Endometrial microvascular endothelial cells (primary cell): ENCODE results near the gene GP5. TPM values are rescaled to one million over a fixed set of nuclear protein-coding genes. Genes with fewer than 3 reads are reported as not detected.

ENCODE experiments used
- in situ Hi-C: cut with HindIII; loops from 2 replicates; pipeline ENCODE4 v1.10.0; 2017; ENCODE audit warnings: low sequenced_read_pairs, low pct_unique_long_range_greater_than_20kb; ENCODE audit errors: inconsistent ontology term
- total RNA-seq: library from RNA; depleted of rRNA; stranded (reverse); fragments of >200 nt; gene quantifications from one replicate; pipeline ENCODE4 v1.2.3, GENCODE V29; 2015; ENCODE audit errors: inconsistent ontology term

GP5 gene
- total RNA-seq, 1 donor from 2014 or later, result not detected

- in situ Hi-C loops, result no loop called here
These were observed 17.6 kb downstream of the GP5 start for GRCh38 chr3:194381460-194381875.

GRCh38 chr3:194380326-194380725, 18.7 kb downstream of the GP5 start:
- in situ Hi-C loops, result no loop called here

GRCh38 chr3:194379651-194380050, 19.4 kb downstream of the GP5 start:
- in situ Hi-C loops, result no loop called here

- in situ Hi-C loops, result no loop called here
These were observed 19.8 kb downstream of the GP5 start for GRCh38 chr3:194379231-194379630.

GRCh38 chr3:194377708-194378107, 21.4 kb downstream of the GP5 start:
- in situ Hi-C loops, result no loop called here

DNA sequence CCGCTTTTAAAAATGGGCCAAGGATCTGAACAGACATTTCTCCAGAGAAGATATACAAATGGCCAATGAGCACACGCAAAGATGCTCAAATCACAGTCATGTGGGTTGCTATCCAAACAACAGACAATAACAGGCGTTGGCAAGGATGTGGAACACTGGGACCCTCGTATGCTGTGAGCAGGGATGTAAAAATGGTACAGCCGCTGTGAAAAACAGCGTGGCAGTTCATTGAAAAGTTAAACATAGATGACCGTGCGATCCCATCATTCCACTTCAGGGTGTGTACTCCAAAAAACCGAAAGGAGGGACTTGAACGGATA, 22.9 kb downstream of the GP5 start:
- in situ Hi-C loops, result no loop called here

DNA sequence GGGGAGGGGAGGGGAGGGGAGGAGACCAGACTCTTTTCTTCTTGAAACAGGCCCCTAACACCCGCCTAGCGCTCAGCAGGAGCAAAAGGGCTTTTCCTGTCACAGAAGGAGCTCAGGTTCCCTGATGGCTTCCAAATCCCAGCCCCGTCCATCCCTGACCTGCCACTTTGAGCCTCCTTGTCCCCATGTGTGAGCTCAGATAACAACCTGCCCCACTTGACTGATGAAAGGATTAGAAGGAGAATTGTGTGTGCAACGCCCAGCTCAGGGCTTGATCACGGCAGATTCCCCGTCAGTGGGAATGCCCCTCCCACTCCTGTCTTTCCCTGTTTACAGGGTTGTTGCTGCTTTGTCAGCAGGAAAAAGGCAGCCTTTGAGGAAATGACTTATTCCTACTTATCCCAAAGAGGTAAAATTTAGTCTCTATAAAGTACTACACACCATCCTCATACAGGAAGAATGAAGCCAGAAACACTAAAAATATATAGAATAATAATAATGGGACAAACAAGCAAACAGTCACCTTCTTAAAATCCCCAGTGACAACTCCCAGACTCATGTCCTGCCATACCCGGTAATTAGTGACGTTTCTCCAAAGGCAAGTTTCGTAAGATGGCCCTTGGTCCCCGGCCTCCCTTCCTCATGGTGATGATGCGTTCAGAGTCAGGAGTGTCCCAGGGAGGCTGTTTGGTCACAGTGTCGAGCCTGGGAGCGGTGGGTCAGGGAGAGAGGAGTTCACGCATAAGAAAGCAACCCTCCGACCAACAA, 23.4 kb downstream of the GP5 start:
- in situ Hi-C loops, result no loop called here

- in situ Hi-C loops, result no loop called here
These were observed 24.1 kb downstream of the GP5 start for GRCh38 chr3:194374935-194375334.

DNA sequence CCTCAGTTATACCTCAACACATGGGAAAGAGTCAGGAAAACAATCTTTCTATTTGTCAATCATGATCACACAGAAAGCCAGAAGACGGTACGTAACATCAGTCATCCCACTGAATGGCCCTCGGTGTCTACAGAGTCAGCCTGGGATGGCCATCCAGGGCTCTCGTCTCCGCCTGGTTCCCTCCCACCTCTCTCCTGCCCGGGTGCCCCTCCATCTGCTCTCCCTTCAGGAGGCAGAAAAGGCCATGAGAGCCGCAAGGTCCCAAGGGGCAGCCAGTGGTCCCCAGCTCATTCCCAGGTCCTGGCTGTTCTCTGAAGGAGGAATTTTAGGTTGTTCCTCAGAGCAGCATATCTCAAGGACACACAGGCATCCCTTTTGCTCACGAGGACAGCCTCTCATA, 25.2 kb downstream of the GP5 start:
- in situ Hi-C loops, result no loop called here

- in situ Hi-C loops, result no loop called here
These were observed 26.0 kb downstream of the GP5 start for GRCh38 chr3:194373028-194373427.

DNA sequence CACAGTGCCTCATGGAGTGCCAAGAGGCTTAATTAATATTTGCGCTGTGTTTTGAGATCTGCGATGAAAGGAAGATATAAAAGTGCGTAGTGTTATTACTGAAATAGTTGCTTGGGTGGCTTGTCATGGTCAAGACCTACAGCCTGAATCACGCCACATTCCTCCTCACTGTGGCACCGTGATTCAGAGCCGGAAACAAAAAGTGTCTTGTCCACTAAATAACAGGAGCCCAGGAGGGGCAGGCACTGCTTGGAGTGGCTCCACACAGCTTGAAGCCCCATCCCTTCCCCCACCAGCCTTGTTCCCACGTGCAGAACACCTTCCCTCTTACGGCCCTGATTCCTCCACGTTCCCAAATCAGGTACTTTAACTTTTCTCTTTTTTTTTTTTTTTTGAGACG, 28.3 kb downstream of the GP5 start:
- in situ Hi-C loops, result no loop called here

DNA sequence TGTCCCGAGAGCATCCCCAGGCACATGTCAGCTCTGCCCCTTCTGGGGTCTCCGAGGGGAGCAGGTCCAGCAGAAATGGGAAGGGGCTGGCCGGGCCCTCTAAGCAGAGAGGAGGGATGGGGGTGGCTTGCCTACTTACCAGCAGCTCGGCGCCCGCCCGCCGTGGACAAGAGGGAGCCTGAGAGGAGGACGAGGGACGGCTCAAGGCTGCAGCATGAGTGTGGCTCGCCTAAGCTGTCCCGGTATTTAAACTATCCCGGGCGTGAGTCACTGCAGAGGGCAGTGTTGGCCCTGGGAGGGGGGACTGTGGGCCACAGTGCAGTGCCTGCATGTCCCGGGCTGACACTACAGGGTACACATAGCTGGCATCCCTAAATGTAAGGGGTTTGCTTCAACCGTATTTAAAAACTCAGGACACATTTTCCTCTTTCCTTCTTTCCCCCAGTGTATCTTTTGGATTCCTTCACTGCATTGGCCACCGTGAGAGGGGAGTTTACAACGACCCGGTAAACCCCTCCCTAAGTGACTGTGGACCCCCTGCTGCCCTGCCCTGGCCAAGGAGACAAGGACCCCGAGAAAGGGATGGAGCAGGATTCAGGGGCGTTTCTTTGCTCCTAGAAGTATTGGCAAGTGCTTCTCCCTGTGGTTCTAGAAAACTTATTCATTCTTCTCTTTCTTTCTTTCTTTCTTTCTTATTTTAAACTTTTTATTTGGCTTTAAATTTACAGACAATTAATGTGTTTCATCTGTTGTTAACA, 29.4 kb downstream of the GP5 start, which contains the start of gene LRRC15:
TSS of gene LRRC15 (minus strand) at position 222 of the 758 bp plus-strand sequence. CDS start 8,700 bp downstream, outside the sequence.
- in situ Hi-C loops, result no loop called here

- in situ Hi-C loops, result no loop called here
These were observed 30.1 kb downstream of the GP5 start for GRCh38 chr3:194368918-194369317.

GRCh38 chr3:194367992-194368841, 30.8 kb downstream of the GP5 start:
- in situ Hi-C loops, result no loop called here

GRCh38 chr3:194365978-194366490, 33.0 kb downstream of the GP5 start:
- in situ Hi-C loops, result no loop called here

GRCh38 chr3:194365526-194365925, 33.5 kb downstream of the GP5 start:
- in situ Hi-C loops, result no loop called here

DNA sequence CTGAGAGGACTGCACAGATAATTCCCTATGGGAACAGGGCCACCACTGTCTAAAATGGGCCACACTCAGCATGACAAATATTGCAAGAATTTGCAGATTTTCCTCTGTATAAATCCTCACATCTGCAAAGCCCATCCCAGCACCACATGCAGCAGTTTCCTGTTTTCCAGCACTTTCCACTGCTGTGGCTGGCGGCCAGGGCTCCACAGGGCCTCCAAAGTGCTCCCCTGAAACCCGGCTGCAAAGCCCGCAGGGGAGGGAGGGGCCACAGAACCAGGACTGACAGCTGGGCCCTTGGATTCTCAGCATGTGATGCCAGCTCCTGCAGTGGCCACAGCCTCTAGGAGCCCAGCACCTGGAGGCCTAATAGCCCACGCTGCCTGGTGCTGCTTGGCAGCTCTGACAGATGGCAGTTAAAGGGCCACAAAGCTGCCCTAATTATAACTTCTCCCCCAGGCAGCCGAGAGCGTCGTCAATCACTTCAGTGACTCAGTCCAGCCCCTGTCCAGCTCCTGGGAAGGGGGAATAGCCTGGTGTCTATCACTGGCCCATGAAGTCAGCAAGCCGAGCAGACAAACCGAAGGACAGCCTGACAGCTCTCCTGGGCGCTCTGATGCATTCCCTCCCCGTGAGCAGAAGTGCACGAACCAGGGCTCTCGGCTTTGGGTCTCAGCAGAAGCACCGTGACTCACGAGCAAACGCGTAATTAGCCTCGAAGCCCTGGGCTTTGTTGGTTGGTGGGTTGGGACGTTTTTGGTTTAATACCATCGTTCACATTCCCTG, 34.2 kb downstream of the GP5 start:
- in situ Hi-C loops, result no loop called here

DNA sequence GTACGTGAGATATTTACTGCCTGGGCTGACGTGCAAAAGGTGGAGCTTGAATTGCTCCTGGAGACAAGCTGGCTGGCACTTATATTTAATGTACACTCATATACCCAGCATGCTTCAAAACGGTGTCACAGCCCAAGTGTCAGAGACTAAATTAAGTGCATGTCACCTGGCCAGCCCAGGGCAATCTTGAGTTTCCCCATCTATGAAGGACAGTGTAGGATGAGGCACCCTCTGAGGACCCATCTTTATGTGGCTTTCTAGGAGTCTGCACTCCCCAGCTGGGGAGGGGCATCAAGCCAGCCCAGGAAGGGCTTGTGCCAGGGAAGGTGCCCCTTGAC, 34.8 kb downstream of the GP5 start:
- in situ Hi-C loops, result no loop called here

DNA sequence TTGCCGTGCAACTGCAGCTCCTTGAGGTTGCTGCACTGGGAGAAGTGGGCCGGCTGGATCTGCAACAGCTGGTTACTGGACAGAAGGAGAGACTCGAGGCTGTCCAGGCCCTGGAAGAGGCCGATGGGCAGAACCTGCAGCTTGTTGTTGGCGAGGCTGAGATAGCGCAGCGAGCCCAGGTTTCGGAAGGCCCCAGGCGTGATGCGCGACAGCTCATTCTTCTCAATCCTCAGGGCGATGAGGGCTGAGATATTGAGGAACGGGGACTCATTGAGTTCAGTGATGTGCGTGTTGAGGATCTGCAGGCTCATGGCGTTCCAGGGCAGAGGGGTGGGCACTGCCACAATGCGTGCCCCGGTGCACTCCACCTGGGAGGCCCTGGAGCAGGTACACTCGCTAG, 38.5 kb downstream of the GP5 start:
- in situ Hi-C loops, result no loop called here
